Measurements from ENCODE around the gene SRGAP1.

Gene SRGAP1

DNA sequence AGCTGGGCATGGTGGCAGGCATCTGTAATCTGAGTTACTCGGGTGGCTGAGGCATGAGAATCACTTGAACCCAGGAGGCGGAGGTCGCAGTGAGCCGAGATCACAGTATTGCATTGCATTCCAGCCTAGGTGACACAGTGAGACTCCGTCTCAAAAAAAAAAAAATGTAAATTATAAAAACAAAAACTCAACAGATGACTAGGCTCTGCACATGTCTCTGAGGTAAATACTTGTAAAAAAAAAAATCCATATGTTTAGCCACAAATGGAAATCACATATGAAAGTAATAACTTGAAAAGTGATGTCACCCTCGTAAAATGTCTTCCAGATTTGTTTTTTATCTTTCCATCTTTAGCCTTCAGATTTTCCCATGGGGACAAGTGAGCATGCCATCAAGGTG, 292.6 kb downstream of the SRGAP1 start:
- Histone ChIP-seq H3K4me3 (ENCODE audit: low read depth, low read length) (no peak overlapping the region), H3K27me3 (replicated peaks) (no peaks in the 10 kb centered on the region), H3K36me3 (replicated peaks) (peaks cover 12% of the 10 kb centered on the region), H3K27ac (peak overlapping the region; percentile 61)
- TF ChIP-seq, protein P1, sequence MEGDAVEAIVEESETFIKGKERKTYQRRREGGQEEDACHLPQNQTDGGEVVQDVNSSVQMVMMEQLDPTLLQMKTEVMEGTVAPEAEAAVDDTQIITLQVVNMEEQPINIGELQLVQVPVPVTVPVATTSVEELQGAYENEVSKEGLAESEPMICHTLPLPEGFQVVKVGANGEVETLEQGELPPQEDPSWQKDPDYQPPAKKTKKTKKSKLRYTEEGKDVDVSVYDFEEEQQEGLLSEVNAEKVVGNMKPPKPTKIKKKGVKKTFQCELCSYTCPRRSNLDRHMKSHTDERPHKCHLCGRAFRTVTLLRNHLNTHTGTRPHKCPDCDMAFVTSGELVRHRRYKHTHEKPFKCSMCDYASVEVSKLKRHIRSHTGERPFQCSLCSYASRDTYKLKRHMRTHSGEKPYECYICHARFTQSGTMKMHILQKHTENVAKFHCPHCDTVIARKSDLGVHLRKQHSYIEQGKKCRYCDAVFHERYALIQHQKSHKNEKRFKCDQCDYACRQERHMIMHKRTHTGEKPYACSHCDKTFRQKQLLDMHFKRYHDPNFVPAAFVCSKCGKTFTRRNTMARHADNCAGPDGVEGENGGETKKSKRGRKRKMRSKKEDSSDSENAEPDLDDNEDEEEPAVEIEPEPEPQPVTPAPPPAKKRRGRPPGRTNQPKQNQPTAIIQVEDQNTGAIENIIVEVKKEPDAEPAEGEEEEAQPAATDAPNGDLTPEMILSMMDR (IDR thresholded peaks at IDR 0.05; ENCODE audit: low read depth, low read length, missing control alignments), result no peak
- DNase-seq, result peak; percentile 12
- in situ Hi-C loops (cut with HindIII; ENCODE audit: low pct_ligation_motif_present, low sequenced_read_pairs), result no loop called here

DNA sequence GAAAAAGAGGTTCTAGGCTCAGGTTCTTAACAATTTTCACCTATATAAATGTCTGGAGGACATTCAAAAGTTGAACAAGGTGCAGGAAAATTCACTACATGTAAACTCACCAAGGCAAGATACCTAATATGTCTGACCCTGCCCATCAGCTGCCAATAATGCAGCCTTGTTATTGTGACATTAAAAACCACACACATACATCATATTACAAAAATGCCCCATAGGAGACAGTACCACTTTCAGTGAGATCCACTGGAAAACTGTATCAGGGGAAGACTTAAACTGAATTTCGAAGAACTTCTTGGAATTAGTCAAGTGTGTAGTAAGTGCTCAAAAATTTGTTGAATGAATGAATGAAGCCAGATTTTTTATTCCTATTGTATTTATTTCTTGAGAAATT, 294.5 kb downstream of the SRGAP1 start:
- no peaks in the 10 kb centered on the region for H3K27me3 ChIP-seq (replicated peaks)
- peaks cover 11% of the 10 kb centered on the region for H3K36me3 ChIP-seq (replicated peaks)
- TF ChIP-seq, protein P1 (IDR thresholded peaks at IDR 0.05; ENCODE audit: low read depth, low read length, missing control alignments), result no peak
- DNase-seq, result no peak
- in situ Hi-C loops (cut with HindIII; ENCODE audit: low pct_ligation_motif_present, low sequenced_read_pairs), result no loop called here
- no peak overlapping the region for H3K4me3 ChIP-seq (ENCODE audit: low read depth, low read length)
- H3K27ac ChIP-seq, result no peak overlapping the region

GRCh38 chr12:64142382-64142781, 297.9 kb downstream of the SRGAP1 start:
- Histone ChIP-seq H3K27ac (no peak overlapping the region), H3K4me3 (ENCODE audit: low read depth, low read length) (no peak overlapping the region), H3K36me3 (replicated peaks) (peaks cover 11% of the 10 kb centered on the region), H3K27me3 (replicated peaks) (no peaks in the 10 kb centered on the region)
- in situ Hi-C loops (cut with HindIII; ENCODE audit: low pct_ligation_motif_present, low sequenced_read_pairs), result no loop called here
- TF ChIP-seq, protein P1 (IDR thresholded peaks at IDR 0.05; ENCODE audit: low read depth, low read length, missing control alignments), result no peak
- DNase-seq, result no peak

GRCh38 chr12:64142784-64143183, 298.3 kb downstream of the SRGAP1 start:
- Histone ChIP-seq H3K36me3 (replicated peaks) (peaks cover 11% of the 10 kb centered on the region), H3K27me3 (replicated peaks) (no peaks in the 10 kb centered on the region), H3K27ac (no peak overlapping the region), H3K4me3 (ENCODE audit: low read depth, low read length) (no peak overlapping the region)
- DNase-seq, result no peak
- in situ Hi-C loops (cut with HindIII; ENCODE audit: low pct_ligation_motif_present, low sequenced_read_pairs), result no loop called here
- TF ChIP-seq, protein P1 (IDR thresholded peaks at IDR 0.05; ENCODE audit: low read depth, low read length, missing control alignments), result no peak

DNA sequence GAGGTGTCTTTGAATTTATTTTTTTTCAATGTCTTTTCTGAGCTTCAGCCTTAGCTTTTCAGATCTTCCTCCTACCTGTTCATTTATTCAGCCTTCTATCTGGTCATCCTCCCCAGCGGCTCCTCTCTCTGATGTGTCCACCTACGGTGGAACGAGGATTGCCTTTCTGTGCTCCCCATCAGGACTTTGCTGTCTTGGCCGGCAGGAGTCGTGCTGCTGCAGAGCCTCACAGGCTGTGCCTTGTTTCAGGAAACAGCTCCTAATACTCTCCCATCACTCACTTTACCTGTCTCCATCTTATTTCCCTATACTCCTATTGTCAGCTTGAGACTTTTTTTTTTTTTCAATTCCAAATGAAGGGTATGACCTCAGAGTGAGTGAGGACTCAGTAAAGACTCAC, 300.7 kb downstream of the SRGAP1 start:
- H3K4me3 ChIP-seq (ENCODE audit: low read depth, low read length), result no peak overlapping the region
- in situ Hi-C loops (cut with HindIII; ENCODE audit: low pct_ligation_motif_present, low sequenced_read_pairs), result no loop called here
- DNase-seq, result no peak
- H3K36me3 ChIP-seq (replicated peaks), result peaks cover 11% of the 10 kb centered on the region
- no peaks in the 10 kb centered on the region for H3K27me3 ChIP-seq (replicated peaks)
- TF ChIP-seq, protein P1 (IDR thresholded peaks at IDR 0.05; ENCODE audit: low read depth, low read length, missing control alignments), result no peak
- H3K27ac ChIP-seq, result no peak overlapping the region

DNA sequence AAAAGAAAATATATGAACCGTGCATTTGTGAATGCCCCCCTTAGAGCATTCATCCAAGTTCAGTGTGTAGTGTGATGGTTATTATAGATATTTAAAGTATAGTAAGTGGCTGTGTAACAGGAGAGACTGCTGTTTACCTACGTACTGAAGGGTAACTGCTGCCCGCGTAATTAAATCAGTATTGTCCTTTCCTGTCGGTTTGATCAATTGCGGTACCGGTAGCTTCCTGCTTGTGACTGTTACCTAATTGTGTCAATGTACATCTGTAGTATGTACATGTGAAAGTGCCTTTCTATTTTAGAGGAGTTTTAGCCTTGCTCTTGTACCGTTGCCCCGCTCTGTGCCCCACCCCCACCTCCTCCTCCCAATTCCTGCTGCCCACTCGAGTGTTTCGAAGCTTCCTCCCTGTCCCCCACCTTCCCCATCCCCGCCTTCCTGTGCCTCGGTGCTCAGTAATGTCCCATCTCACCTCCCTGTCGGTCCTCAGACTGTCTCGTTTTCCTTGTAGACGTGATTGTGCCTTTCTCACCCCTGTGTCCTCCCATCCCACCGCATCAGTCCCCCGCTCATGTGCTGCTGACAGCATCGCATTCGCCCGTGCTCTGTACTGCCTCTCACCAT, 302.6 kb downstream of the SRGAP1 start:
- Histone ChIP-seq H3K4me3 (ENCODE audit: low read depth, low read length) (no peak overlapping the region), H3K27ac (no peak overlapping the region), H3K36me3 (replicated peaks) (peaks cover 11% of the 10 kb centered on the region), H3K27me3 (replicated peaks) (no peaks in the 10 kb centered on the region)
- no peak for DNase-seq
- TF ChIP-seq, protein P1 (IDR thresholded peaks at IDR 0.05; ENCODE audit: low read depth, low read length, missing control alignments), result no peak
- in situ Hi-C loops (cut with HindIII; ENCODE audit: low pct_ligation_motif_present, low sequenced_read_pairs), result no loop called here
